Measurements from ENCODE around the gene PVALEF. TPM values are rescaled to one million over a fixed set of nuclear protein-coding genes. Genes with fewer than 3 reads are reported as not detected.

The PVALEF gene
- total RNA-seq, 1 experiment from 2014 or later: not detected

GRCh38 chr17:81194941-81195901 is 29.9 kb downstream of the PVALEF start:
- Histone ChIP-seq H4K91ac (ENCODE audit: insufficient read length, low read depth, low read length) (no peak overlapping the region), H4K20me1 (ENCODE audit: control insufficient read depth, insufficient read depth, insufficient read length) (no peaks in the 10 kb centered on the region), H3K23ac (ENCODE audit: insufficient read length, low read depth, low read length) (no peak overlapping the region), H4K8ac (replicated peaks; ENCODE audit: insufficient read length, low read depth, low read length) (no peak overlapping the region), H3K56ac (ENCODE audit: insufficient read length, low read depth, low read length) (no peak overlapping the region), H2BK5ac (ENCODE audit: insufficient read length, low read length) (no peak overlapping the region), H3K4ac (ENCODE audit: low read depth, low read length) (no peak overlapping the region), H3K4me2 (ENCODE audit: insufficient read depth, insufficient read length, low read length) (no peak overlapping the region), H2BK20ac (ENCODE audit: low read depth, low read length, poor library complexity, severe bottlenecking) (no peak overlapping the region), H2AK5ac (ENCODE audit: insufficient read length, low read length) (no peak overlapping the region), H3K4me1 (ENCODE audit: insufficient read depth, low read length) (no peaks in the 10 kb centered on the region), H2AFZ (ENCODE audit: low read length) (no peak overlapping the region), H3K14ac (ENCODE audit: insufficient read depth, low read length) (no peak overlapping the region; the same call in 1 of the 2 replicates), H4K5ac (ENCODE audit: insufficient read length, low read depth, low read length) (no peak overlapping the region), H3K79me1 (ENCODE audit: insufficient read depth, low read depth, low read length, poor library complexity, severe bottlenecking) (no peaks in the 10 kb centered on the region), H3K9me3 (ENCODE audit: control insufficient read depth, low read depth, low read length) (no peaks in the 10 kb centered on the region), H3K27ac (ENCODE audit: insufficient read length, low read depth, low read length) (no peak overlapping the region), H2BK15ac (ENCODE audit: low read depth, low read length) (no peak overlapping the region), H3T11ph (ENCODE audit: low read length) (no peak overlapping the region), H3K79me2 (ENCODE audit: insufficient read depth, low read length) (no peaks in the 10 kb centered on the region), H3K9ac (ENCODE audit: extremely low read depth, insufficient read length, low read length) (no peak overlapping the region), H2BK12ac (ENCODE audit: insufficient read length, low read depth, low read length) (no peak overlapping the region), H3K23me2 (ENCODE audit: insufficient read length, low read depth, low read length, poor library complexity, severe bottlenecking) (no peaks in the 10 kb centered on the region), H3K27me3 (ENCODE audit: insufficient read depth, low read length) (no peaks in the 10 kb centered on the region), H2BK120ac (ENCODE audit: low read depth, low read length, poor library complexity, severe bottlenecking) (no peak overlapping the region), H3K18ac (ENCODE audit: insufficient read length, low read depth, low read length) (no peak overlapping the region)
- DNase-seq: no peak
- H3K27me3 Mint-ChIP-seq (ENCODE audit: low read depth): no peaks in the 10 kb centered on the region
- no peak overlapping the region for H3K4me3 Mint-ChIP-seq
- no peak overlapping the region for H3K27ac Mint-ChIP-seq
- no peaks in the 10 kb centered on the region for H3K4me1 Mint-ChIP-seq
- no CpG with 5 or more reads among the region's 37 CpGs for WGBS (ENCODE audit: extremely low coverage, insufficient read length, low lambda C conversion rate)
- no peaks in the 10 kb centered on the region for H3K9me3 Mint-ChIP-seq
- TF ChIP-seq CTCF (conservative IDR thresholded peaks at IDR 0.05): no peak
- peaks cover 0 to 14% (median 4%) of the 10 kb centered on the region in 3 experiments; a peak in 4 of 7 replicates for H3K36me3 Mint-ChIP-seq (ENCODE audit: insufficient read depth in 1 of 3, low read depth in 3 of 3)

All from H9 (cell line).